GM21619 (cell line): Measurements from ENCODE around the gene METTL21A.

Experiments
- ATAC-seq: cut with Tn5 transposase; IDR thresholded peaks from one replicate; pipeline ENCODE4 v1.9.1; 2021; ENCODE audit not compliant: unreplicated experiment

METTL21A gene

GRCh38 chr2:207565736-207566500 is 59.3 kb downstream of the METTL21A start:
- no peak for ATAC-seq
